Osteocyte (in vitro differentiated cells): ENCODE data around the gene NOP53. TPM values are rescaled to one million over a fixed set of nuclear protein-coding genes. Genes with fewer than 3 reads are reported as not detected.

Experiments
- DNase-seq: peaks from one replicate; pipeline ENCODE4 v3.0.0; 2021; ENCODE audit warnings: mixed read lengths; ENCODE audit not compliant: unreplicated experiment; ENCODE audit errors: extremely low spot score
- H3K27ac Mint-ChIP-seq: one replicate; pipeline ENCODE4 v1.8.0; 2021; ENCODE audit warnings: mild to moderate bottlenecking, mixed read lengths; ENCODE audit not compliant: unreplicated experiment
- H3K27me3 Mint-ChIP-seq: one replicate; pipeline ENCODE4 v1.8.0; 2021; ENCODE audit warnings: mixed read lengths; ENCODE audit not compliant: unreplicated experiment
- H3K36me3 Mint-ChIP-seq: one replicate; pipeline ENCODE4 v1.8.0; 2021; ENCODE audit warnings: mixed read lengths; ENCODE audit not compliant: unreplicated experiment
- H3K4me1 Mint-ChIP-seq: one replicate; pipeline ENCODE4 v1.8.0; 2021; ENCODE audit warnings: mixed read lengths; ENCODE audit not compliant: unreplicated experiment
- H3K4me3 Mint-ChIP-seq: one replicate; pipeline ENCODE4 v1.8.0; 2021; ENCODE audit warnings: mild to moderate bottlenecking, moderate library complexity, mixed read lengths; ENCODE audit not compliant: unreplicated experiment
- H3K9me3 Mint-ChIP-seq: one replicate; pipeline ENCODE4 v1.8.0; 2021; ENCODE audit warnings: mixed read lengths; ENCODE audit not compliant: unreplicated experiment
- CTCF ChIP-seq: fragments of 200-600 bp; sonication (generic); IDR thresholded peaks from 2 replicates; pipeline ENCODE4 v1.5.0; 2021; ENCODE audit warnings: antibody characterized with exemption, mild to moderate bottlenecking, moderate library complexity
- total RNA-seq: library from RNA; stranded (reverse); gene quantifications from 2 replicates; pipeline ENCODE4 v1.2.1, GENCODE V29; 2021

Gene NOP53
- total RNA-seq, 1 donor from 2014 or later: 232 TPM

- H3K9me3 Mint-ChIP-seq: no peaks in the 10 kb centered on the region
- H3K36me3 Mint-ChIP-seq: no peaks in the 10 kb centered on the region
- no peak overlapping the region for H3K4me3 Mint-ChIP-seq
- no peak for TF ChIP-seq CTCF
- no peak for DNase-seq
- peaks cover 2% of the 10 kb centered on the region for H3K27me3 Mint-ChIP-seq
- no peak overlapping the region for H3K27ac Mint-ChIP-seq
- no peaks in the 10 kb centered on the region for H3K4me1 Mint-ChIP-seq
These were observed 61.1 kb downstream of the NOP53 start for GRCh38 chr19:47806435-47806834.

Other genes with a start within 250 kb of the NOP53 start
- 104 TPM in 2 replicates for gene NAPA, start 230.5 kb upstream of the NOP53 start, total RNA-seq
- not detected in 2 replicates for gene ZNF541, start 172.4 kb upstream of the NOP53 start, total RNA-seq
- 17.1 and 20.4 TPM in 2 replicates for gene BICRA, start 136.4 kb upstream of the NOP53 start, total RNA-seq
- 440 and 443 TPM in 2 replicates for gene EHD2, start 32.1 kb upstream of the NOP53 start, total RNA-seq
- gene SELENOW, start 33.2 kb downstream of the NOP53 start, total RNA-seq: 193 and 204 TPM in 2 replicates
- not detected in 2 replicates for gene TPRX1, start 59.0 kb downstream of the NOP53 start, total RNA-seq
- not detected in 2 replicates for gene CRX, start 76.4 kb downstream of the NOP53 start, total RNA-seq
- not detected in 2 replicates for gene TPRX2, start 113.7 kb downstream of the NOP53 start, total RNA-seq
- not detected in 2 replicates for gene SULT2A1, start 140.8 kb downstream of the NOP53 start, total RNA-seq
- not detected in 2 replicates for gene BSPH1, start 246.6 kb downstream of the NOP53 start, total RNA-seq
- not detected in 2 replicates for gene ELSPBP1, start 249.1 kb downstream of the NOP53 start, total RNA-seq